Measurements from ENCODE around the gene RRP12.

The RRP12 gene

DNA sequence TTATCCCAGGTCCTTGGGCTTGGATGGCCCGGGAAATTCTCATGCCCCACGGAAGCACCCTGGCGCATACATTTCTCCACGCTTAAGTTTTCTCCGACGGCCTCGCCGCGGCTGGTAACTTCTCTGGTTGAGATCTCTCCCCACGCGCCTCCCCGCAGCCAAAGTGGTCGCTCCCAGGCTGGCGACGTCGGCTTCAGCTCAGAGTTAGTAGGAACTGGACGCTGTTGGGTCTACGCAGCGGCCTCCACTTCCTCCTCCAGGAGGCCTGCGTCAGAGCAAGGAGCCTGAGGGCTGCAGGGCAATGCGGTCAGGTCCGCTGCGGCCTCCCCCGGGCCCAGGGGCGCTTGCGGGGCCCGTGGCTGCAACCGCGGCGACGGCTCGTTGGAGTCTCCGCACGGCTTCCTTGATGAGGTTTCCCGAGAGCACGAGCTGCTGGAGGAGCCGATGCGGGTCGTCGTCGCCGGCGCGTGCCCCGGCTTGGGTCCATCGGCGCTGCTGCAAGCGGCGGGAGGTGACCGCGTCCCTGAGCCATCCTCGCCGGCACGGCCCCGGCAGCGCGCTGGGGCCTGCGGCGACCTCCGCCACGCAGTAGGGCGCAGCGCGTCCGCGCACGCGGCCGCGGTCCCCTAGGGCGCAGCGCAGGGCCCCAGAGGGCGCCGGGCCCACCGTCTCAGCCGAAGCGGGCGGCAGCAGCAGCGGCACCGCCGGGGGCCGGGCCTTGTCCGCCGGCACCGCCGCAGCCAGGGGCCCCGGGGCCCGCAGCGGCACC lies 67.4 kb downstream of the RRP12 start:
- DNase-seq = no peak

GRCh38 chr10:97333351-97333600 lies 67.9 kb downstream of the RRP12 start:
- DNase-seq = no peak

DNA sequence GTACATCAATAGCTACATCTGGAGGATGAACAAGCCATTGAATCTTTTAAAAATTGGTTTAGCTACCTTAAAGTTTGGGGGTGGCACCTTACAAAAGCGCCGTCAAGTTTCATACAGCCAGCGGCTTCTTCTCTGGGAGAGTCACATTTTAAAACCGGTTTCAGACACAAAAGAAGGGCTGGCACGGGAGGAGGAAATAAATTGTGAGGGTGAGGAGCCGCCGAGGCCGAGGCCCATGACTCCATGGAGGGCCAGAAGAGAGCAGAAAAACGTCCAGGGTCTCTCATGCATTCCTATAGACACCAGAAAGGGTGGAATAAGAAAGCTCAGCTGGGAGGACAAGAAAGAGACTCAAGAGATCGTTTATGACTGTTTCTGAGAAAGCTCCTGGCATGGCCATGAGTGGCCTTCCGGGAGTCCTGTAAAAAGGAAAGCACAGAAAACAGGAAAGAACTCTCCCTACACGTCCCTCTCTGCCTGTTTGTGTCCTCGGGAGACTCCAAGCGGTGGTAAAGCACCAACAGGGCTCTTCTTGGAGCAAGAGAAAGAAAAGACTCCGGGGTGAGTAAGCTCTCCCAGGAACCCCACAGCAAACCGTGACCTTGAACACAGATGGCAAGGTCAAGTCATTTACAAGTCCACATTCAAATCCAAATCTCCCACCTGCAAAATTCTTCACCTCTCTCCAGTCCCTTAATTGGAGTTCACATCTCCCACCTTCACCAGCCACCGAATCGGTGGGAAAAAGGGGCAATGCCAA lies 68.4 kb downstream of the RRP12 start:
- no peak for DNase-seq

- no peak for DNase-seq
These were observed 69.9 kb downstream of the RRP12 start for GRCh38 chr10:97331153-97331703.

DNA sequence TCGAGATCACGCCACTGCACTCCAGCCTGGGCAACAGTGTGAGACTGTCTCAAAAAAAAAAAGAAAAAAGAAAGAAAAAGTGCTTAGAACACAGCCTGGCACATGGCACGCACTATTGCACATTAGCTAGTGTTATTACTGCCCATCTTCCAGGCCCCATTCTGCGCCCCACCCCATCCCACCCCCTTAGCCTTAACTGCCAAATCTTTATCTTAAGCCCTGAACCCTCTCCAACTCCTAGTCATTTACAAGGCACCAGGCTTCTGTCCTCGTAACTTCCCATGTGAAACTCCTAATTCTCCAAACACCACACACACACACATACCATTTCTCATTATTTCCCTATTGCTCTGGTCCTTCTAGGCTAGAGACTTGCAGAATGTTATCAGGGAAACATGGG lies 71.4 kb downstream of the RRP12 start:
- DNase-seq = no peak

DNA sequence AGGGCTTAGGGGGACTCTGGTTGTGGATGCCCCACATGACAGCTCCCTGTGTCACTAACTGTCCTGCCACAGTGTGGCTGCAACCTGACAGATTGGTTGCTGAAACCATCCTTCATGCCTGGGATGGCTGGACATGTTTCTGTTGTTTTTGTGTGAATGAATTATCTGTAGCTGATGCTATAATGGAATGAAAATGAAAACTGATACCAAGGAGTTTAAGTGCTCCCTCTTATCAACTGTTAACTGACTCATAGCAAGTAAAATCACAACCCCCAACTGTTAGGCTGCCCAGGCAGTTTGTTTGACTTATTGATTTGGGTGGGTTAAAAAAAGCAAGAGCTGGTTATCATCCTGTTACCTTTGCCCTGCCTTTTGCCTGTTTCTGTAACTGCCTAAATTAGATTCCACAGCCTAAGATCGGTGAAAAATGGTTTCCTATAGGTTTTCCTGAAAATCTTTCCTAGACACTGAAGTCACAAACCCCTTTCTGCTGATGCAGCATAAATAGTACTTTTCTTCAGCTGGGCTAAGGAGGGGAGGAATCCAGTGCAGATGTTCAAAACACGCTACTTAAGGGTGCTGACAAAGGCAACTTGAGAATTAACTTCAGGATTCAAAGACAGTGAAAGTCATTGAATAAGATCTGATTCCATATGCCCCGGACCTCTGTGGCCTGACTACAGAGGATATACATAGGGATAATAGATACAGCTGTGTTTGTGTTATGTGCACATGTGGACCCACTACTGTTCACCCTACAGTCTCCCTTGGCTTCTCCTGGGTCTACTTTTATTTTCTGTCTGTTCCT lies 72.3 kb downstream of the RRP12 start:
- DNase-seq = no peak

GRCh38 chr10:97327348-97328294 lies 73.5 kb downstream of the RRP12 start:
- DNase-seq = no peak

DNA sequence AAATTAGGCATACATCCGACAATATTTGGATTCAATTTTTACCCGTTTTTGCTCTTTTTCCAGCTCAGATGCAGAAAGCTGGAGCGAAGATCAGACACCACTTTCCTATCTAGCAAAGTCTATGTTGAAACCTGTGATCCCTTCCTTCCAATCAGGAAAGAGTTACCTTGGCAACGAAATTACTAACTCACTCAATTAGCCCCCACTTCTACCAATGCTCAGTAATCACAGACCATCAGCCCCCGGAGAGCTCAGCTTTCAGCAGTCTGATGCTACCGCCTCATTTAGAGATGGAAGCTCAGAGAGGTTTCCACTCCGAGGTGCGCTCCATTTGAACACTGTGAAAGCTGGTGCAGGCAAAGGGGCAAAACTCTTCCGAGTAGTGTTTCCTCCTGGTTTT lies 75.4 kb downstream of the RRP12 start:
- no peak for DNase-seq

DNA sequence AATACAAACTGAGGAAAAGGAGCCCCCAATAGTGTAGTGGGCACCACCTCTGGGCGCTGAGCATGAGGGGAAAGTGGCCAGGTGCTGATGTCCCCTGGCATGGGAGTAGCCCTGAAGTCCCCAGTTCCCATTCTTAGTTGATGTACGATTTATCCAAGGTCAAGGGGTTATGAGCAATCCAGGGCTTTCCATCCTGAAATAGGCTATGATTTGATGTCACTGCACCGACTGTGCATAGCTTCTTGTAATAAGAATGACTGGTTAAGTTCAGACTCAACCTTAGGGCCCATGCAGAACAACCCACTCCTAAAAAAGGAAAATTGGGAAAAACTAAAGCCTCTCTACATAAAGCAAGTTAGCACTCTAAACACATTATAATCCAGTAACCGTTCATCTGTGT lies 77.6 kb downstream of the RRP12 start:
- DNase-seq = no peak

DNA sequence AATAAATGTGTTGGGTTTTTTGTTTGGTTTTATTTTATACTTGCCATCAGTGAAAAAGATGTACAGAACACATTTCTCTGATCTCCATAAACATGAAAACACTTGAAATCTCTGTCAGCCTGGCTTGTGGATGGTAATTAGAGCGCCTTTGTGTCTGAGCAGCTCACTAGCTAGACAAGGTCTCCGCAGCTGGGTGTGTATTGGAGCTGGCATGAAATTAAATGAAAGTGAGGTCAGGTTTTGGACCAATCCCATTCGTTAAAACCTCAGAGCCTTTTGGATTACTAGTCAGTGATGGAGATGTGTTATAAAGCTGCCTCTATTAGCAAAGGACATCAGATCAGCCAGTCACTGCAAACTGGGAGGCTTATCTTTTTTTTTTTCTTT lies 79.3 kb downstream of the RRP12 start:
- no peak for DNase-seq

DNA sequence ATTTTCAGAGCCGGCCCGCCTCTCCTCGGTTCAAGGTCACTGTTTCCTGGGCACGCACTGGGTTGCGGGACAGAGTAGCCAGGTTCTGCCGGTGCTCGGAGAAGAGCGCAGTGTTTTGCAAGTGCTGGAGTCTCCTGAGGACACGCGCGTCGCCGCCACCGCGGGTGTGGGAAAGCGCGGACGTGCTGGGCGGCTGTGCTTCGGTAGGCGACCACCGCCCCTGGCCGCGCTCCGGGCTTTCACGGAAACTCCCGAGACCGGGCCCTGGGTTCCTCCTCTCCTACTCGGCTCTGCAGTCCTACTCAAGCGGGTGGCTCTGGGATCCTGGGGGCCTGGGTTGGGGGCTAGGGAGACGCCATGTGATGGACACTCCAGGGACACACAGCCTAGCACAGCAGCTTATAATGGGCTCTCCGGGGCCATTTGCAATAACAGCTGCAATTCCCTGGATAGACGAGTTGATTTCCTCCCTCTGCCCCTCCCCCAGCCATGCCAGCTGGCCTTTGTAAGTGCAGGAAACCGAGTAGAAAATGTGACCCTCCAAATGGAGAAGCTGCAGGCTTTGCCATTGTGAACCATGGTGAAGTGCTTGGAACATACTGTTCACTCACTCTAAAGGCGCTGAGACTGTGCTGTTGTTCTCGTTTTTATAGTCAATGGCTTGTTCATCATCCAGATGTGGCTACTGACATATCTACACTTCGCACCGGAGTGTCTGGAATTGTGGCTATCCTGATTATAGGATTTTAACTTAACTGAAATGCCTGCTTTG lies 79.9 kb downstream of the RRP12 start:
- no peak for DNase-seq

- DNase-seq = no peak
These were observed 80.6 kb downstream of the RRP12 start for GRCh38 chr10:97320480-97321031.

- DNase-seq = no peak
These were observed 81.3 kb downstream of the RRP12 start for GRCh38 chr10:97319671-97320479.

GRCh38 chr10:97318772-97319651 lies 82.1 kb downstream of the RRP12 start, which contains the start of gene FRAT1:
FRAT1 (plus strand) TSS chr10:97319271; CDS start chr10:97319454, 183 bp downstream.
- peak; percentile 21 for DNase-seq

GRCh38 chr10:97314671-97315070 lies 86.5 kb downstream of the RRP12 start:
- DNase-seq = no peak

DNA sequence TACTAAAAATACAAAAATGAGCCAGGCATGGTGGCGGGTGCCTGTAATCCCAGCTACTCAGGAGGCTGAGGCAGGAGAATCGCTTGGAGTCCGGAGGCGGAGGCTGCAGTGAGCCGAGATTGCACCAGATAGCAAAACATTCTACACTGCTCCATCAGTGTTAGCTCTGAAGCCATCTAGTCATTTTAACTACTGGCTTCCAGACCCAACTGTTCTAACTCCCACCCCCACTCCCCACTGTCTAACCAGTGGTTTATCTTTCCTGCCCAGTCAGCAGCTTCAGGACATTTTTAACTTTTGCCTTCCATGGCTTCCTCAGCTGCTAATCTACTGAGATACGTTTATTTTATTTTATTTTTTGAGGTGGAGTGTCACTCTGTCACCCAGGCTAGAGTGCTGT lies 88.2 kb downstream of the RRP12 start:
- no peak for DNase-seq

GRCh38 chr10:97311111-97311626 lies 90.0 kb downstream of the RRP12 start:
- DNase-seq = no peak

- DNase-seq = no peak
These were observed 93.0 kb downstream of the RRP12 start for GRCh38 chr10:97307866-97308780.
